HEK293 (cell line): Measurements from ENCODE around the gene VIPR2.

ENCODE experiments used
- KLF9 ChIP-seq: fragments of 450-650 bp; formaldehyde crosslinking; IDR thresholded peaks from 2 replicates; pipeline ENCODE4 v1.5.1; 2016; ENCODE audit warnings: missing biosample characterization, missing genetic modification characterization, low read depth
- ZBTB48 ChIP-seq: fragments of 450-650 bp; formaldehyde crosslinking; IDR thresholded peaks from 2 replicates; pipeline ENCODE4 v1.5.1; 2016; ENCODE audit warnings: missing biosample characterization, missing genetic modification characterization
- ZNF530 ChIP-seq: fragments of 450-650 bp; formaldehyde crosslinking; IDR thresholded peaks from 2 replicates; pipeline ENCODE4 v1.5.1; 2016; ENCODE audit warnings: low read depth, missing biosample characterization, missing genetic modification characterization
- TF ChIP-seq, protein P1 (sequence below): fragments of 450-650 bp; formaldehyde crosslinking; IDR thresholded peaks from 2 replicates; pipeline ENCODE4 v1.5.1; 2016; ENCODE audit warnings: missing biosample characterization, missing genetic modification characterization
- TF ChIP-seq, protein P2 (sequence below): fragments of 450-650 bp; formaldehyde crosslinking; IDR thresholded peaks from 2 replicates; pipeline ENCODE4 v1.5.1; 2016; ENCODE audit warnings: missing biosample characterization, missing genetic modification characterization
- TF ChIP-seq, protein P3 (sequence below): fragments of 450-650 bp; formaldehyde crosslinking; IDR thresholded peaks from 2 replicates; pipeline ENCODE4 v1.5.1; 2016; ENCODE audit warnings: missing biosample characterization, missing genetic modification characterization
- TF ChIP-seq, protein P4 (sequence below): fragments of 450-650 bp; formaldehyde crosslinking; IDR thresholded peaks from 2 replicates; pipeline ENCODE4 v1.5.1; 2016; ENCODE audit warnings: missing biosample characterization, missing genetic modification characterization, borderline replicate concordance
- TF ChIP-seq, protein P5 (sequence below): fragments of 450-650 bp; formaldehyde crosslinking; IDR thresholded peaks from 2 replicates; pipeline ENCODE4 v1.5.1; 2016; ENCODE audit warnings: missing biosample characterization, missing genetic modification characterization

DNA sequence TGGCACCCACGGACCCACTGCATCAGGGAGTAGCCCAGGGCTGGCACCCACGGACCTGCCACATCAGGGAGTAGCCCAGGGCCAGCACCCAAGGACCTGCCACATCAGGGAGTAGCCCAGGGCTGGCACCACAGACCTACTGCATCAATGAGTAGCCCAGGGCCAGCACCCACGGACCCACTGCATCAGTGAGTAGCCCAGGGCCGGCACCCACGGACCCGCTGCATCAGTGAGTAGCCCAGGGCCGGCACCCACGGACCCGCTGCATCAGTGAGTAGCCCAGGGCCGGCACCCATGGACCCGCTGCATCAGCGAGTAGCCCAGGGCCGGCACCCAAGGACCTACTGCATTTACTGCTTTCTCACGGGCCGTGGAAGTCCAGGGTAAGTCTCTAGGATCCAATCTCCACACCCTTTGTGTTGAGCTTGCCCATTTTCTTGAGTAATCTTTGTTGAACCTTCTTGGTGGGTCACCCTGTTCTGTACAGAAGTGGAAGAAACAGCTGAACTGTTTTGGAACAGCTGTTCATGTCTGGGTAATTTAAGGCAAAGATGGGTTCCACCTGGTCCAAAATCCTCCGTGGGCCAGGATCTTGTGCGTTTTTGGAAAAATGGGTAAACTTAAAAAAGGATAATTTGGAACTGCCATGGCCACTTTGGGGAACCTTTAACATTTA lies 69.0 kb downstream of the VIPR2 start:
- TF ChIP-seq, protein P1, sequence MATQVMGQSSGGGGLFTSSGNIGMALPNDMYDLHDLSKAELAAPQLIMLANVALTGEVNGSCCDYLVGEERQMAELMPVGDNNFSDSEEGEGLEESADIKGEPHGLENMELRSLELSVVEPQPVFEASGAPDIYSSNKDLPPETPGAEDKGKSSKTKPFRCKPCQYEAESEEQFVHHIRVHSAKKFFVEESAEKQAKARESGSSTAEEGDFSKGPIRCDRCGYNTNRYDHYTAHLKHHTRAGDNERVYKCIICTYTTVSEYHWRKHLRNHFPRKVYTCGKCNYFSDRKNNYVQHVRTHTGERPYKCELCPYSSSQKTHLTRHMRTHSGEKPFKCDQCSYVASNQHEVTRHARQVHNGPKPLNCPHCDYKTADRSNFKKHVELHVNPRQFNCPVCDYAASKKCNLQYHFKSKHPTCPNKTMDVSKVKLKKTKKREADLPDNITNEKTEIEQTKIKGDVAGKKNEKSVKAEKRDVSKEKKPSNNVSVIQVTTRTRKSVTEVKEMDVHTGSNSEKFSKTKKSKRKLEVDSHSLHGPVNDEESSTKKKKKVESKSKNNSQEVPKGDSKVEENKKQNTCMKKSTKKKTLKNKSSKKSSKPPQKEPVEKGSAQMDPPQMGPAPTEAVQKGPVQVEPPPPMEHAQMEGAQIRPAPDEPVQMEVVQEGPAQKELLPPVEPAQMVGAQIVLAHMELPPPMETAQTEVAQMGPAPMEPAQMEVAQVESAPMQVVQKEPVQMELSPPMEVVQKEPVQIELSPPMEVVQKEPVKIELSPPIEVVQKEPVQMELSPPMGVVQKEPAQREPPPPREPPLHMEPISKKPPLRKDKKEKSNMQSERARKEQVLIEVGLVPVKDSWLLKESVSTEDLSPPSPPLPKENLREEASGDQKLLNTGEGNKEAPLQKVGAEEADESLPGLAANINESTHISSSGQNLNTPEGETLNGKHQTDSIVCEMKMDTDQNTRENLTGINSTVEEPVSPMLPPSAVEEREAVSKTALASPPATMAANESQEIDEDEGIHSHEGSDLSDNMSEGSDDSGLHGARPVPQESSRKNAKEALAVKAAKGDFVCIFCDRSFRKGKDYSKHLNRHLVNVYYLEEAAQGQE (tag by site-specific recombination) = no peak
- TF ChIP-seq, protein P2, sequence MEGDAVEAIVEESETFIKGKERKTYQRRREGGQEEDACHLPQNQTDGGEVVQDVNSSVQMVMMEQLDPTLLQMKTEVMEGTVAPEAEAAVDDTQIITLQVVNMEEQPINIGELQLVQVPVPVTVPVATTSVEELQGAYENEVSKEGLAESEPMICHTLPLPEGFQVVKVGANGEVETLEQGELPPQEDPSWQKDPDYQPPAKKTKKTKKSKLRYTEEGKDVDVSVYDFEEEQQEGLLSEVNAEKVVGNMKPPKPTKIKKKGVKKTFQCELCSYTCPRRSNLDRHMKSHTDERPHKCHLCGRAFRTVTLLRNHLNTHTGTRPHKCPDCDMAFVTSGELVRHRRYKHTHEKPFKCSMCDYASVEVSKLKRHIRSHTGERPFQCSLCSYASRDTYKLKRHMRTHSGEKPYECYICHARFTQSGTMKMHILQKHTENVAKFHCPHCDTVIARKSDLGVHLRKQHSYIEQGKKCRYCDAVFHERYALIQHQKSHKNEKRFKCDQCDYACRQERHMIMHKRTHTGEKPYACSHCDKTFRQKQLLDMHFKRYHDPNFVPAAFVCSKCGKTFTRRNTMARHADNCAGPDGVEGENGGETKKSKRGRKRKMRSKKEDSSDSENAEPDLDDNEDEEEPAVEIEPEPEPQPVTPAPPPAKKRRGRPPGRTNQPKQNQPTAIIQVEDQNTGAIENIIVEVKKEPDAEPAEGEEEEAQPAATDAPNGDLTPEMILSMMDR (tag by site-specific recombination) = no peak
- TF ChIP-seq, protein P3, sequence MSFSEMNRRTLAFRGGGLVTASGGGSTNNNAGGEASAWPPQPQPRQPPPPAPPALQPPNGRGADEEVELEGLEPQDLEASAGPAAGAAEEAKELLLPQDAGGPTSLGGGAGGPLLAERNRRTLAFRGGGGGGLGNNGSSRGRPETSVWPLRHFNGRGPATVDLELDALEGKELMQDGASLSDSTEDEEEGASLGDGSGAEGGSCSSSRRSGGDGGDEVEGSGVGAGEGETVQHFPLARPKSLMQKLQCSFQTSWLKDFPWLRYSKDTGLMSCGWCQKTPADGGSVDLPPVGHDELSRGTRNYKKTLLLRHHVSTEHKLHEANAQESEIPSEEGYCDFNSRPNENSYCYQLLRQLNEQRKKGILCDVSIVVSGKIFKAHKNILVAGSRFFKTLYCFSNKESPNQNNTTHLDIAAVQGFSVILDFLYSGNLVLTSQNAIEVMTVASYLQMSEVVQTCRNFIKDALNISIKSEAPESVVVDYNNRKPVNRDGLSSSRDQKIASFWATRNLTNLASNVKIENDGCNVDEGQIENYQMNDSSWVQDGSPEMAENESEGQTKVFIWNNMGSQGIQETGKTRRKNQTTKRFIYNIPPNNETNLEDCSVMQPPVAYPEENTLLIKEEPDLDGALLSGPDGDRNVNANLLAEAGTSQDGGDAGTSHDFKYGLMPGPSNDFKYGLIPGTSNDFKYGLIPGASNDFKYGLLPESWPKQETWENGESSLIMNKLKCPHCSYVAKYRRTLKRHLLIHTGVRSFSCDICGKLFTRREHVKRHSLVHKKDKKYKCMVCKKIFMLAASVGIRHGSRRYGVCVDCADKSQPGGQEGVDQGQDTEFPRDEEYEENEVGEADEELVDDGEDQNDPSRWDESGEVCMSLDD (tag by site-specific recombination) = no peak
- no peak for TF ChIP-seq KLF9
- TF ChIP-seq ZNF530 (tag by site-specific recombination) = no peak
- TF ChIP-seq, protein P4, sequence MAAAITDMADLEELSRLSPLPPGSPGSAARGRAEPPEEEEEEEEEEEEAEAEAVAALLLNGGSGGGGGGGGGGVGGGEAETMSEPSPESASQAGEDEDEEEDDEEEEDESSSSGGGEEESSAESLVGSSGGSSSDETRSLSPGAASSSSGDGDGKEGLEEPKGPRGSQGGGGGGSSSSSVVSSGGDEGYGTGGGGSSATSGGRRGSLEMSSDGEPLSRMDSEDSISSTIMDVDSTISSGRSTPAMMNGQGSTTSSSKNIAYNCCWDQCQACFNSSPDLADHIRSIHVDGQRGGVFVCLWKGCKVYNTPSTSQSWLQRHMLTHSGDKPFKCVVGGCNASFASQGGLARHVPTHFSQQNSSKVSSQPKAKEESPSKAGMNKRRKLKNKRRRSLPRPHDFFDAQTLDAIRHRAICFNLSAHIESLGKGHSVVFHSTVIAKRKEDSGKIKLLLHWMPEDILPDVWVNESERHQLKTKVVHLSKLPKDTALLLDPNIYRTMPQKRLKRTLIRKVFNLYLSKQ (tag by site-specific recombination) = no peak
- TF ChIP-seq, protein P5, sequence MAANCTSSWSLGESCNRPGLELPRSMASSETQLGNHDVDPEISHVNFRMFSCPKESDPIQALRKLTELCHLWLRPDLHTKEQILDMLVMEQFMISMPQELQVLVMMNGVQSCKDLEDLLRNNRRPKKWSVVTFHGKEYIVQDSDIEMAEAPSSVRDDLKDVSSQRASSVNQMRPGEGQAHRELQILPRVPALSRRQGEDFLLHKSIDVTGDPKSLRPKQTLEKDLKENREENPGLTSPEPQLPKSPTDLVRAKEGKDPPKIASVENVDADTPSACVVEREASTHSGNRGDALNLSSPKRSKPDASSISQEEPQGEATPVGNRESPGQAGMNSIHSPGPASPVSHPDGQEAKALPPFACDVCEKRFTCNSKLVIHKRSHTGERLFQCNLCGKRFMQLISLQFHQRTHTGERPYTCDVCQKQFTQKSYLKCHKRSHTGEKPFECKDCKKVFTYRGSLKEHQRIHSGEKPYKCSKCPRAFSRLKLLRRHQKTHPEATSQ (tag by site-specific recombination) = no peak
- TF ChIP-seq ZBTB48 (tag by site-specific recombination) = no peak
